Islet of Langerhans (tissue), 1 donor: ENCODE measurements around the gene CMIP.

Experiments
- FAIRE-seq: peaks from one replicate; lab custom pipeline; 2011; peaks lifted over from hg19 to GRCh38; lab: Jason Lieb, UNC

CMIP gene

DNA sequence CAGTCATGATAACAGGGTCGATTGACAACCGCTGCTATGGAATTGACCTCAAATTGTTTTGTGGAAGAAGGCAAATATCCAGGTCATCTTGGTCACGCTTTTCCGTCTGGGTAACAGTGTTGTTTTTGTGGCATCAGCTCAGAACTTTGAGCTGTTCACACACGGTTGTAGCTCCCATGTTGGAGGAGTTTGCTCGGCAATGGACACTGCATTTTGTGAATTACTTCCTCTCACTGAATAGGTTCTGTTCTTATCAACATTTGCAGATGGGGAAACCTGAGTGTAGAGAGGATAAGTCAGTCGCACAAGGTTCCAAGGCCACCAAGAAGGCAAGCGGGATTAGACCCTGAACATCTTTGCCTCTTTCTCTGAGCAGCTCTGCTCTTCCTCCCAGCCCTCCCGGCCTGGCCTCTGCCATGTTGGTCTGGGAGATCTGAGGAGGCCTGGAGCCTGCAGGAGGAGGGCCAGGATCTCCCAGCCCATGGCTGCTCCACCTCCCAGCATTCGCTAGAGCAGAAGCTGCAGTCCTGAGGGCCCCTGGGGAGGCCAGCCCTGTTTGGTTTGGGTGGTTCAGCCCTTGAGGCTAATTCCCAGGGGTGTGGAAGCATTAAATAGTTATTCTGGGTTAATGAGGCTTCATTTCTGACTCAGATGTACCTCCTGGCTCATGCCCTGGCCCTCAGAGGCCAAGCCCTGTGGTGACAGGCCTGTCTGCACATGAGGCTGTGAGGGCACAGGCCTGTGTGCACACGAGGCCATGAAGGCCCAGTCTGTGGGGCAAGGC is 180.3 kb downstream of the CMIP start:
- FAIRE-seq = no peak

DNA sequence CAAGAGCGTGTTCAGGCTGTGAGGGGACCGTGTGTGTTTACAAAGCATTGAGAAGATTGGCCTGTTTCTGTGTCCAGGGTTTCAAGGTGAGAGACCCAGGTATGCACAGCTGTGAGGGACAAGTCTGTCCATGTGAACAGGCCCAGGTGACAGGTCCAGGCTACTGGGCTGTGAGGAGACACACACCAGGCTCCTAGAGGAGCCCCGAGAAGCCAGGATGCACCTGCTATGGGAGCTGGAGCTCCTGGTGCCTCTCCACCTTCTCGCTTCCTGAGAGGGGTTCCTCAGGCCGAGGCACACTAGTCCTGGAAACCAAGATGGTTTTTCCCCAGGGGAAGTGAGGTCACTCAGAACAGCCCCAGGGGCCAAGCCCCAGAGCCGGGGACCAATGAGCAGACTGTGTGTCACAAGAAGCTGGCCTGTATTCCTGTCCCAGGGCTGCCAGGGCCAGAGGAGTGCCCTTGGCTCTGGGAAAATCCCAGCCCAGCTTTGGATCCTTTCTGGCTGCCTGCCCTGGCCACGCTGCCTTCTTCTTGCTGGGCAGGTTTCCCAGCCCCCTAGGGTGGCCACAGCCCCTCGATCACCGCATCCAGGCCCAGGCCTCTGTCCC is 181.0 kb downstream of the CMIP start:
- no peak for FAIRE-seq

DNA sequence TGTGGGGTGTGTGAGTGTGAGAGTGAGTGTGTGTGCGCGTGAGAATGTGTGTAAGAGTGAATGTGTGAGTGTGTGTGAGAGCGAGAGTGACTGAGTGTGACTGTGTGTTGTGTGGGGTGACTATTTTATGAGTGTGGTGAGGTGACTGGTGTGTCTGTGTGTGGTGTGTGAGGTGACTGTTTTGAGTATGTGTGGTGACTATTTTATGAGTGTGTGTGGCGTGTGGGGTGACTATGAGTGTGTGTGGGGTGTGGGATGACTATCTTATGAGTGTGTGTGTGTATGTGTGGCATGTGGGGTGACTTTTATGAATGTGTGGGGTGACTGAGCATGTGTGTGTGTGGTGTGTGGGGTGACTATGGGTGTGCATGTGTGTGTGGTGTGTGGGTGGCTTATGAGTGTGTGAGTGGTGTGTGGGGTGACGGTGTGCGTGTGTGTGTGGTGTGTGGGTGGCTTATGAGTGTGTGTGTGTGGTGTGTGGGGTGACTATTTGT is 181.6 kb downstream of the CMIP start:
- FAIRE-seq = no peak

DNA sequence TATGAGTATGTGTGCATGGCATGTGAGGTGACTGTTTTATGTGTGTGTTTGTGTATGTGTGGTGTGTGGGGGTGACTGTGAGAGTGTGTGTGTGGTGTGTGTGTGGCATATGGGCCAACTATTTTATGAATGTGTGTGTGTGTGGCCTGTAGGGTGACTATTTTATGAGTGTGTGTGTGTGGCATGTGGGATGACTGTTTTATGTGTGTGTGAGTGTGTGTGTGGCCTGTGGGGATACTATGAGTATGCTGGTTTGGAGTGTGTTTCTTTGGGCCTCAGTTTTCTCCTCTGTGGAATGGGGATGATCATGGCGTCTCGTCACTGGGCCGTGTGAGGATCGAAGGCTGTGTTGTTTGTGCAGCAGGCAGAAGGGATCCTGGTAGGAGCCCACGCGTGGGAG is 182.4 kb downstream of the CMIP start:
- FAIRE-seq = no peak

DNA sequence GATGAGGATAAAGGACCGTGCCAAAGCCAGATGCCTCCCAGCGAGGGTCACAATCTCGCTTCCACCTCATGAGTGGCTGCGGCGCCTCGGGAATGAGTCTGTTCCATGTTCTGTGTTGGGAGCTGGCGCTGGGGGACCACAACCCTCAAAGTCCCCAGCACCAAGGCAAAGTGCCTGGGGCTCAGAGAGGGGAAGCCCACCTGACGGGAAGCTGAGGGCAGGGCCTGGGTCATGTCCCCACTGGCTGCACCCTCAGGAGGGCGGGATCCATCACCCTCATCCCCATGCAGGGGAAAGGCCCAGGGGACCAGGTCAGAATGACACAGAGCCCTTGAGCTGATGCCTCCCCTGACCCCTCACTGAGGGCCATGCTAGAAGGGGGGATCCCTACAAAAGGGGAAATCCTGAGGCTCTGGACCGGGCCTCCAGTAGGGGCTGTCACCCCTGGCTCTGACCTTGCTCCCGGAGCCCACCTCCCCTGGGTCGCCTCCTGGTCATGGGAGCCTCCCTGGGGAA is 183.2 kb downstream of the CMIP start:
- no peak for FAIRE-seq

DNA sequence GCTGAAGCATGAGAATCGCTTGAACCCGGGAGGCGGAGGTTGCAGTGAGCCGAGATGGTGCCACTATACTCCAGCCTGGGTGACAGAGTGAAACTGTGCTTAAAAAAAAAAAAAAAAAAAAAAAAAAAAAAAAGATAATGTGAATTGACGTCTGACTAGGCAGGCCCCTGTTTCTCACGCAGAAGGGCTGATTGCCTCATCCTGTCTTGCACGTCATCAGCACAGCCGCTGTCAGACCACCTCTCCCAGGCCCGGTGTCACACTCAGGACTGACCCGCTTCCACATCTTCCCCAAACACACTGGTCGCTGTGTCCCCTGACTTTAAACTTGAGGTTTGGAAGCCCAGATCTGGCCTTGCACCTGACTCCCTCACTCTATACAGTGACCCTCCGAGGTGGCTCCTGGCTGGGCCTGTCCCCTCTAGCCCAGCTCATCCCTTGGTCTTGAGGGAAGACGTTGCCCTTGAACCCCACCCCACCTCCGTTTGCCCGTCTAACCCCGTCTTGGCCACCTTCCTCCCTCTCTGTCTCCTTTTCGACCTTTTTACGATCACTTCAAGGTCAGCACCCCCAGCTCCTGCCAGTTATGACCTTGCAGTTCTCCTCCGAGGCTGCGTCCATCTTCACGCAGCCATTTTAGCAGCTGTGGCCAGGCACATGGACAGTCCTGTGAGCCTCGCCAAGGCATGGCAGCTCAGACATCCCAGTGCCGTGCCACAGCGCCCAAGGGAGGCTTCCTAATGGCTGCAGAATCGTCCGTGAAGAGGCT is 184.6 kb downstream of the CMIP start:
- no peak for FAIRE-seq

DNA sequence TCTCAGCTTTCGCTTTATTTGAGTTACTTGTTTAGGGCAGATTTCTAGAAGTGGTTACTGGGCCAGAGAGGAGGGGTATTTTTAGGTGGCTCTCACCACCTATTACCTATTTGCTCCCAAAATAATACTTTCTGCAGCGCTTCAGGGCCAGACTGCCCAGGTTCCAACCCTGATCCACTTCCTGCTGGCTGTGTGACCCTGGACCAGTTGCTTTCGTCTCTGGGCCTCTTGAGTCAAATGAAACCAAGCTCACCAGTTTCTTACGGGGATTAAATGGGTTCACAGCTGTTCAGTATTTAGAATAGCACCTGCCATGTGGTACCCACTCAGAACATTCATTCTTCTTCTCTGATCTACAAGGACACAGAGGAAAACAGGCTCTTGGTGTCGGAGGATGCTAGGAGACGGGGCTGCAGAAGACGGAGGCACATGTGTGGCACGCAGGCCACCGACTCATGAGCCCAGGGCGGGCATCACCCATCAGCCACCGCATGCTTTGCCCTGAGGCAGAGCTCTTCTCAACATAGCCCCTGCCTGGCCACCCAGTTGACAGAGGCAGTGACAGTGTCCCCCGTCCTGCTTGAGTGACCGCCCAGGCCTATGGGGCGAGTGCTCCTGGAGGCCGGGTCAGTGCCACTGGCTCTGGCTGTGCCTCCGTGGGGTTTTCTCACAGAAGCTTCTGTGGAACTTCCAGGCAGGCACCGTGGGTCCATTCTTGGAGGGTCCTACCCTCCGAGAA is 185.5 kb downstream of the CMIP start:
- no peak for FAIRE-seq

DNA sequence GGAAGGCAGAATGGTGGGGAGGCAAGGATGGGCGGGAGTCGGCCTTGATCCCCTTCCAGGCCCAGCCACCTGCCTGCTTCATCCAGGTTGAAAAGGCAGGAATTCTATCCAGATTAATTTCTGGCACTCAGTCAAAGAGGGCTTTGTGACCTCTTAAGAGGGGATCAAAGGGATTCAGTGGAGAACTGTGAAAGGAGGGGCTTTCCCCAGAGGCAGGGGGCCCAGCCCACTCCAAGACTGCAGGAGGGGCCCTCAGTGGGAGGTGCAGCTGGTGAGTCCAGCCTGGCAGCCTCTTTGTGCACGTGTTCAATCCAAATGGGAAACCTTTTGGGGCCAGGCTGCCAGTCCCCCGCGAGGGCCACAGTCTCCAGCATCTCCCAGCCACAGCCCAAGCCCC is 186.0 kb downstream of the CMIP start:
- FAIRE-seq = no peak

DNA sequence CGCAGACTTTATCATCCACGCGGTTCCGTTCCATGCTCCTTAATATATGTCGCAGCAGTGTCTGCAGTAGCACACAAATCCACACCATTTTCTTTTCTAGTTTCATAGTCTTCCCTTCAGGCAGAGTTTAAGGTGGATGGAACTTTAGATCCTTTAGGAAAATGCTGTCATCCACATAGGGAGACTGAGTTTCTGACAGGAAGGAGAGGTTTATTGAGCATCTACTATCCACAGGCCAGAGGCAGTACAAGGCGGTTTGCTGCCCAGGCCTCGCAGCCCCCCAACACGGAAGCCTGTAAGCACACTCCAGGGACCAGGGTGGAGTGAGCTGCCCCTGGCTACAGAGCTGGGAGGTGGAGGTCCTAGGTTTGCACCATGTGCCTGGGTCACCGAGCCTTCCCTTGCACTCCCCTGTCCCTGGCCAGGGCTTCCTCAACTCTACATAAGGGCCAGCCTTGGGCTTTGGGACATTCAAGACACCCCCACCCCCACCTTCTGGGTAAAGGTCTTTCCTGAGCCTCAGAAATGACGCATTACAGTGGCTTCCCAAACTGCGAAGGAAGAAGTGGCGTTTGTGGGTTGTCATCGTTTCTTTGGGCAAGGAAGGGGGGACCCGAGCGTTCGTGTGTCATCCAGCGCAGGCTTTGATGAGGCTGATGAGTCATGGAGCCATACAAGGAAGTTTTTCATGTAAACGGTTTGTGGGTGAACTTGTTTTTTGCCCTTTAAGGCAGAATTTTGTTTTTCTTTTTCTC is 188.0 kb downstream of the CMIP start:
- no peak for FAIRE-seq

DNA sequence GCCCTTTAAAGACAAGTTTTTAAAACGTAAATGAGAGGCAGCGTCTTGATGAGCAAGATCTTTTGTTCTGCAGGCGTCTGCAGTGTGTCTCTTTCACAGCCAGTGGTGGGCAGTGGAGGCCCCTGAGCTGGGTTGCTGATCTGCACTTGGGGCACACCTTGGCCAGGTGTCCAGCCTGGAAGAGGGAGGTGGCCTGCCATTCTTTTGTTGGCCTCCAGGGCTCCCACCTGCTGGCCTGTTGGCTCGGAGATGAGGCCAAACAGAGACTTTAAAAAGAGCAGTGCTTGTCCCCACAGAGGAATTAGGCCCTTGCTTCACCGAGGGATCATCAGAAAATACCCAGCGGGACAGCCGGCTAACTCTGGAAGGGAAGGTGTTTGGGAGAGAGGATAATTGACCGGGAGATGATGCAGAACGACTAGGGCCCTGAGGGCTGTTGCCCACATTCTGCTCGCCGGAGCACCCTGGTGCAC is 188.6 kb downstream of the CMIP start:
- no peak for FAIRE-seq

DNA sequence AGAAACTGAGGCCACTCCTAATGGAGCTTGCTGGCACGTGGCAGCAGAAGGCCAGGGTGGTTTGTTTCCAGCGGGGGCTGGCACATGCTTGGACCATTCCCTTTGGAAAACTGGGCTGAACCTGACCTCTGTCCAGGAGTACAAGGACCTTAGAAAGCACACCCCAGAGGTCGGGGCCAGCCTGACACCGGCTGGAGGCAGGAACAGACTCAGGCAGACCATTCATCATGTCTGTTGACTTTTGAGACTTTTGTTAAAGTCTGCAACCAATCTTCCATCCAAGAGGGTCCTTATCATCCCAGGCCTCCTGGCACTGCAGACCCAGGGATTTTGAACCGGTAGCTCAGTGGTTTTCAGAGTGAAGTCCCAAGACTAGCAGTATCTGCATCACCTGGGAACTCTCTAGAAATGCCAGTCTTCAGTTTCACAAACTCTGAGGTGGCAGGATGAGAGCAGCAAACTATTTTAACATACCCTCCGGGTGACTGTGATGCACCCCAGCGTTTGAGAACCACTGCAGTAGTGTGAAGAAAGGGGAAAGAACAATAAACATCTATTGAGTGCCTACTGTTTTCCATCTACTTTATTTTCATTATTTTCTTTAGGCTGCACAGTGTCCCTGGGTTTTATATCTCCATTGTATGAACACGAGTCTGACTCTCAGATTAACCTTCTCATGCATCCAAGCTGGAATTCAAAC is 189.2 kb downstream of the CMIP start:
- no peak for FAIRE-seq

DNA sequence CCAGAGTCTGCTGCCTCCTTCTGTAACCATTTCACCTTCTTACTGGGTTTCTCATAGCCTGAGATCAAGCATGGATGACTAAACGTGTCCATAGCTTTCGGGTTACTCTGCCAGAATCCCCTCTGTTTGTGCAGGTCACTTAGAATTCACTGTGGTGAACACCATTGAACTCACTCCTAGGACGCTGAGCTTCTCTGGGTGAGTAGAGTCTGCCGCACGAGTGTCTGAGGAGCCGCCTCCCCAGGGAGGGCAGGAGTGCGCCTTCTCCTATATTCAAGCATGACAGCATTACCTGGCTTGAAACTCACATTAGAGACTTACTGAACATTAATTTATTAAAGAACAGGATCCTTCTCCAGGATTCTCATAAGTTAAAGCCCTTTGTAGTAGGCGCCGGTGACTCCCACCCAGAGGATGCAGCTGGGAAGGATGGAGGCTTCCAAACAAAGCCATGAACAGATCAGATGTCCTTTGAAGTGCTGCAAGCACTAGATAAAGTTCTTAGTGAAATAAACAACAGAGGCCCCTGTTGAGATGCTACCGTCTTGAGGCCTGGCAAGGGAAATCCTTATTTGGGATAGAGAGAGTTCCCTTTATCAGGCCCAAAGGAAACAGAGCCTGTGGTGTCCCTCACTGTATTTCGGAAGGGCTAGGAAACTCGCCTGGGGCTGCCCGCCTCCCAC is 189.9 kb downstream of the CMIP start:
- no peak for FAIRE-seq

DNA sequence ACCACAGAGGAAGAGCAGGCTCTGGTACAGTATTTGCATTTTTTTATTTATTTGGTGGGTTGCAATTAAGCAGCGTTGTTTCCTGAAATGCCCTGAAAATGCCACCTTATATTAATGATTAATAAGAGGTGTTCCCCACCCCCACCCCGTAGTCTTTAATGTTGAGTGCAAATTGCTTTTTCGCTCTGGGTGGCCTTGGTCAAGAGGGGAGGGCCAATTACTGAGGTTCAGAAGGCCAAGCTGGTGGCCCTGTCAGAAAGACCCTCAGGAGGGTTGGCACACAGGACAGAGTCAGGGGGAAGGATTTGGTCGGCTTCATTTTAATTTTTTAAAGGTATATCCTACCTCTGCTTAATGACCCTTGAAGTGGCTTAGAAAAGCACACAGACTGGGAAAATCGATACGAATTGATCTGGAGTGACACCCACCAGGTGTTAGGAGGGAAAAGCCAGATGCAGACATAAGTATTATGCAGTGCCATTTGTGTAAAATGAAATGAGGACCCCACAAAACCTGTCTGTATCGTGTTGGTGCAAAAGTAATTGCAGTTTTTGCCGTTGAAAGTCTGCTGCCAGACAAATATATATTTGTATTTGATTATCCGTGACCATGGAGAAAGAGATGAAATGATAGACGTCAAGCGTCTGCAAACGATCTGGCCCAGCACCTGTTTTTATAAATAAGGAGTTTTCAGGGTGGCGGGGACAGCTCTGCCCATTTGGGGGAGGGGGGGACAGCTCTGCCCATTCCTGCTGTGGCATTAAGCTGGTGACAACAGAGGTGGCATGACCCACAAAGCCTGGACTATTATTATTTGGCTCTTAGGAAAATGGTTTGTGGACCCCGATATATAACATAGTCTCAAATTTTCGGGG is 190.7 kb downstream of the CMIP start:
- FAIRE-seq = no peak

DNA sequence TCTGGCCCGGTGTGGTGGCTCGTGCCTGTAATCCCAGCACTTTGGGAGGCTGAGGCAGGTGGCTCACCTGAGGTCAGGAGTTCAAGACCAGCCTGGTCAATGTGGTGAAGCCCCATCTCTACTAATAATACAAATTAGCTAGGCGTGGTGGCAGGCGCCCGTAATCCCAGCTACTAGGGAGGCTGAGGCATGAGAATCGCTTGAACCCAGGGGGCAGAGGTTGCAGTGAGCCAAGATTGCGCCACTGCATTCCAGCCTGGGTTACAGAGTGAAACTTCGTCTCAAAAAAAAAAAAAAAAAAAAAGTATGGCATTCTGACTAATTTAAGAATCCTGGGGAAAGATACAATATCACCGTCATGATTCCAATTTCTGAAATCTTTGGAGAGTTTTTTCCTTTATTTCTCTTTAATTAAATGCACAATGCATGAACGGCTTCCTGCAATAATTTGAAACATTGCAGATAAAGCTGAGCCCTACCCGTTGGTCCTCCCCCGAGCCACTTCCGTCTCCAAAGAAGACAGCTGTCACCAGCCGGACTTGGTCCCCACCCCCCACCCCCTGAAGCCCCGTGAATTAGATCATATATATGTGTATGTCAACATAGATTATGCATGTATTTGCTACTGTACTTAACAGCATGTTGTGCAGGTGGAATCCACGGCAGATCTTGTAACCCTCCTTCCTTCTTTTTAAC is 191.8 kb downstream of the CMIP start:
- no peak for FAIRE-seq

DNA sequence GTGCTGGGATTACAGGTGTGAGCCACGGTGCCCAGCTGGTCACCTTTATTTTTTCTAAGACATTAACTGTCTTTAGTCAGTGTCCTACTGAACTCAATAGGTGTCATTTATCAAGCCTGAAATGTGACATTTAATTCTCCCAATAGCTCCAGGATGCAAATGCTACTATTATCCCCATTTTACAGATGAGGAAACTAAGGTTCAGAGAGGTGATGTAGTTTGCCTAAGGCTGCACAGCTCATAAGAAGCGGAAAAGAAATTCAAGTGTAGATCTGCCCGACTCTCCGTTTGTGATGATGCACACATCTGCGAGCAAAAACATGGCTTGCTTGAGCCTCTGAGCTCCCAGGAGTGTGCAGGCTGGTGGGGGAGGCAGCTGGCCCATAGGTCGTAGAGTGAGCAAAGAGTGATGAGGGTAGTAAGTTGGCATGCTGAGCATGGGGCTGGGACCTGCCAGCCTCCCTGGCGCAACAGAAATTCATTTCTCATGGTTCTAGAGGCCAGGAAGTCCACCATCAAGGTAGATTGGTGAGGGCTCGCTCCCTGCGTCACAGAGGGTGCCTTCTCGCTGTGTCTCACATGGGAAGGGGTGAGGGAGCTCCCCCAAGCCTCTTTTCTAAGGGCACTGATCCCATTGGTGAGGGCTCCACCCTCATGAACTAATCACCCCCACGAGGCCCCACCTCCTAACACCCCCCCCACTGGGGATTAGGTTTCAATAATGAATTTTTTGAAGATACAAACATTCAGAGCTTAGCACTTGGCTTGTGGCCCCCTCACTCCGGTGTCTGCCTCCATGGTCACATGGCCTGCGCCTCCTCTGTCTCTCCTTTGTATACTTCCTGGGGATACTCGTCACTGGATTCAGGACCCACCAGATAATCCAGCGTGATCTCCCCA is 193.0 kb downstream of the CMIP start:
- FAIRE-seq = no peak

DNA sequence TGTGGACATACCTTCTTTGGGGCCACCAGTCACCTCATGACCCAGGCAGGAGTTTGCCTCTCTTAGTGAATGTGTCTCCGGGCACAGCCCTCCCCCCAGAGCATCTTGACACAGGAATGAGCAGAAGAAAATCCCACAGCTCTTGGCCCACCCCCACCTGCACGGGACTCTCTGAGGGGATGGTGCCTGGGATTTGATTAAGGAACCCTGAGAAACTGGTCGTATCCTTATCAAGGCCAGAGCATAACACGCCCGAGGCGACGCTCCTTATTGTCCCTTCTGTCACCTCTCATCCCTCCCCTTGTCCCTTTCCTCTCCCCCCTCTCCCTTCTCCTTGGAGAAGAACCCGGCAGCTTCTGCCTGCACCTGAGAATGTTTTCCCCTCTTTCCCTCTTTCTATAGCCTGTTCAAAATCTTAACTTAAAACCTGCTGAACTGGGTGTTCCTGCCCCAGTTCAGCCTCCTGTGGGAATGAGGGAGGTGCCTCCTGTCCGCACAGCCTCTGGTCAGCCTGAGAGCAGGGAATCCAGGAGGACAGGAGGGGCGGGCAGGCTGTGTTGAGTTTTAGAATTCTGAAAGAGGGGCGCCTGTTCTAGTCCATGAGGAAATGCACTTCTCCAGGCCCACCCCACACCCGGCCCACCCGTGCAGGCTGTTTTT is 193.8 kb downstream of the CMIP start:
- FAIRE-seq = no peak

DNA sequence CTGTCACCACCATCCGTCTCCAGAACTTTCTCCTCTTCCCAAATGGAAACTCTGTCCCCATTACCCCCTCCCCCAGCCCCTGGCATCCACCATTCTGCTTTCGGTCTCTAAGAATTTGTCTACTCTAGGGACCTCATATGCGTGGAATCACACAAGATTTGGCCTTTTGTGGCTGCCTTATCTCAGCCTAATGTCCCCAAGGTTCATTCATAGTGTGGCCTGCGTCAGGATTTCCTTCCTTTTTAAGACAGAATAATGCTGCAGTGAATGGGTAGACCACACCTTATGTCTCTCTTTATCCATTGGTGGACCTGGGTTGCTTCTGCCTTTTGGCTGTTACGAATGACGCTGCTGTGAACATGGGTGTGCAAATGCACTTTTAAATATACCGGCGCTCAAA is 194.7 kb downstream of the CMIP start:
- no peak for FAIRE-seq
